IMR-90 (cell line): Measurements from ENCODE around the gene ZNF780A. TPM values are rescaled to one million over a fixed set of nuclear protein-coding genes. Genes with fewer than 3 reads are reported as not detected.
"Not testable (repeated sequence)": the region's sequence is repeated elsewhere in the genome, so short reads cannot be mapped to it uniquely, and the experiment has no call there.

ENCODE experiments used
- ATAC-seq: fragments of 200-7000 bp; cut with Tn5 transposase; 2 replicates; pipeline ENCODE4 v1.9.1; 2020; ENCODE audit warnings: low read depth, mild to moderate bottlenecking, moderate library complexity
- BruUV-seq: library from RNA; stranded (reverse); fragments of 400-500 nt; replicated peaks from 2 replicates; lab custom pipeline; 2021; lab: Mats Ljungman, UMichigan
- CTCF ChIA-PET: fragments of 300-600 bp; formaldehyde crosslinking; extraction: SDS; loops from one replicate; lab custom pipeline; 2021; ENCODE audit warnings: antibody characterized with exemption; lab: Yijun Ruan, JAX
- POLR2A ChIA-PET: fragments of 300-600 bp; sonication (Branson Sonifier 250); formaldehyde crosslinking; loops from one replicate; lab custom pipeline; 2022; ENCODE audit warnings: antibody characterized with exemption; ENCODE audit not compliant: unreplicated experiment; lab: Charles Lee
- DNase-seq: peaks from one replicate; pipeline ENCODE4 v3.0.0; 2013
- H2AFZ ChIP-seq: replicated peaks from 2 replicates; pipeline ENCODE3; 2013; ENCODE audit warnings: low read length, mild to moderate bottlenecking; ENCODE audit not compliant: poor library complexity
- H2AK5ac ChIP-seq: 2 replicates; pipeline ENCODE4 v1.6.1; 2013; ENCODE audit warnings: low read depth, low read length, inconsistent platforms
- H2AK9ac ChIP-seq: replicated peaks from 2 replicates; pipeline ENCODE3; 2013; ENCODE audit warnings: mild to moderate bottlenecking, low read depth, low read length, moderate library complexity; ENCODE audit not compliant: poor library complexity
- H2BK120ac ChIP-seq: 2 replicates; pipeline ENCODE4 v1.6.1; 2013; ENCODE audit warnings: low read depth, low read length, inconsistent platforms
- H2BK15ac ChIP-seq: 3 replicates; pipeline ENCODE4 v1.6.1; 2013; ENCODE audit warnings: low read depth, low read length, inconsistent platforms
- H2BK20ac ChIP-seq: 2 replicates; pipeline ENCODE4 v1.6.1; 2013; ENCODE audit warnings: low read depth, mild to moderate bottlenecking, inconsistent platforms, low read length, moderate library complexity
- H2BK5ac ChIP-seq: 2 replicates; pipeline ENCODE4 v1.6.1; 2013; ENCODE audit warnings: mild to moderate bottlenecking, low read depth, low read length, inconsistent platforms; ENCODE audit not compliant: poor library complexity, severe bottlenecking
- H3K14ac ChIP-seq: replicated peaks from 2 replicates; pipeline ENCODE4 v1.6.1; 2013; ENCODE audit warnings: low read depth, low read length, inconsistent platforms
- H3K18ac ChIP-seq: 2 replicates; pipeline ENCODE4 v1.6.1; 2013; ENCODE audit warnings: low read depth, low read length, control low read depth
- H3K23ac ChIP-seq: 2 replicates; pipeline ENCODE4 v1.6.1; 2013; ENCODE audit warnings: low read depth, low read length, inconsistent platforms
- H3K27ac ChIP-seq: 2 replicates; pipeline ENCODE4 v1.5.1; 2013; ENCODE audit warnings: mild to moderate bottlenecking, control low read depth, low read length; ENCODE audit not compliant: insufficient read depth
- H3K27me3 ChIP-seq: 2 replicates; pipeline ENCODE4 v1.6.1; 2013; ENCODE audit warnings: low read length; ENCODE audit not compliant: control insufficient read depth, insufficient read depth
- H3K36me3 ChIP-seq: 2 replicates; pipeline ENCODE4 v1.6.1; 2013; ENCODE audit warnings: low read length, mixed read lengths; ENCODE audit not compliant: control insufficient read depth, insufficient read depth
- H3K4ac ChIP-seq: 2 replicates; pipeline ENCODE4 v1.6.1; 2013; ENCODE audit warnings: low read depth, low read length, inconsistent platforms
- H3K4me1 ChIP-seq: 2 replicates; pipeline ENCODE4 v1.6.1; 2013; ENCODE audit warnings: low read length, mixed read lengths; ENCODE audit not compliant: control insufficient read depth, insufficient read depth
- H3K4me2 ChIP-seq: 2 replicates; pipeline ENCODE4 v1.6.1; 2013; ENCODE audit warnings: low read depth, mild to moderate bottlenecking, control low read depth, low read length, moderate library complexity
- H3K4me3 ChIP-seq: 2 replicates; pipeline ENCODE4 v1.5.1; 2013; ENCODE audit warnings: low read depth, mild to moderate bottlenecking, control low read depth, low read length, moderate library complexity; ENCODE audit not compliant: insufficient read depth
- H3K56ac ChIP-seq: 2 replicates; pipeline ENCODE4 v1.6.1; 2013; ENCODE audit warnings: low read length, inconsistent platforms; ENCODE audit not compliant: insufficient read depth; ENCODE audit errors: extremely low read depth
- H3K79me1 ChIP-seq, 2 experiments: 2 replicates each; pipeline ENCODE4 v1.6.1; 2013; ENCODE audit warnings: low read length in 2 of 2, inconsistent platforms in 1 of 2, low read depth in 1 of 2
- H3K9ac ChIP-seq: 2 replicates; pipeline ENCODE4 v1.6.1; 2013; ENCODE audit warnings: low read depth, low read length, control low read depth
- H3K9me1 ChIP-seq: 2 replicates; pipeline ENCODE4 v1.6.1; 2013; ENCODE audit warnings: low read length, inconsistent platforms; ENCODE audit not compliant: insufficient read depth
- H3K9me3 ChIP-seq: 2 replicates; pipeline ENCODE4 v1.6.1; 2013; ENCODE audit warnings: low read length; ENCODE audit not compliant: control insufficient read depth, insufficient read depth
- H4K20me1 ChIP-seq: 2 replicates; pipeline ENCODE4 v1.6.1; 2013; ENCODE audit warnings: low read length, inconsistent platforms; ENCODE audit not compliant: insufficient read depth
- H4K5ac ChIP-seq: 2 replicates; pipeline ENCODE4 v1.6.1; 2013; ENCODE audit warnings: mild to moderate bottlenecking, low read depth, low read length, control low read depth
- H4K8ac ChIP-seq, 2 experiments: 2 replicates each; pipeline ENCODE4 v1.6.1; 2013; ENCODE audit warnings: low read depth in 2 of 2, low read length in 2 of 2, control low read depth in 1 of 2, inconsistent platforms in 1 of 2
- H4K91ac ChIP-seq: 2 replicates; pipeline ENCODE4 v1.6.1; 2013; ENCODE audit warnings: low read depth, low read length, inconsistent platforms; ENCODE audit not compliant: insufficient read depth
- WGBS, 2 experiments: methylation state at CpG; one replicate each; pipeline versions ENCODE4 v1.1.5 to v1.1.7; 2013; ENCODE audit warnings: missing lambda C conversion rate in 2 of 2; ENCODE audit not compliant: insufficient read length in 1 of 2; ENCODE audit errors: extremely low coverage in 2 of 2; 5-methylcytosine and 5-hydroxymethylcytosine counted together
- dilution Hi-C: fragments of 300-500 bp; cut with HindIII; formaldehyde crosslinking; loops from one replicate; pipeline ENCODE4 v1.14.3; 2018; ENCODE audit warnings: low sequenced_read_pairs; ENCODE audit not compliant: unreplicated experiment
- in situ Hi-C: fragments of 300-500 bp; cut with MboI; formaldehyde crosslinking; loops from 3 replicates; pipeline ENCODE4 v1.14.3; 2019; ENCODE audit warnings: low sequenced_read_pairs, inconsistent platforms, mixed read lengths
- intact Hi-C: fragments of 100-400 bp; cut with micrococcal nuclease; formaldehyde crosslinking; loops from 2 replicates; pipeline ENCODE4 v1.10.0; 2022
- polyA plus RNA-seq, 3 experiments: library from polyadenylated mRNA; depleted of rRNA; stranded (reverse); fragments of >200 nt; gene quantifications; 2 replicates each; pipeline ENCODE4 v1.2.3, GENCODE V29; 2012; ENCODE audit warnings: low replicate concordance in 1 of 3
- total RNA-seq: library from RNA; depleted of rRNA; stranded (reverse); fragments of >200 nt; gene quantifications from 2 replicates; pipeline ENCODE4 v1.2.3, GENCODE V29; 2012

ZNF780A gene
- total and polyA plus RNA-seq, 2 of the 4 experiments (the other 2 are of a cell fraction): 6.2 to 17.0 TPM

DNA sequence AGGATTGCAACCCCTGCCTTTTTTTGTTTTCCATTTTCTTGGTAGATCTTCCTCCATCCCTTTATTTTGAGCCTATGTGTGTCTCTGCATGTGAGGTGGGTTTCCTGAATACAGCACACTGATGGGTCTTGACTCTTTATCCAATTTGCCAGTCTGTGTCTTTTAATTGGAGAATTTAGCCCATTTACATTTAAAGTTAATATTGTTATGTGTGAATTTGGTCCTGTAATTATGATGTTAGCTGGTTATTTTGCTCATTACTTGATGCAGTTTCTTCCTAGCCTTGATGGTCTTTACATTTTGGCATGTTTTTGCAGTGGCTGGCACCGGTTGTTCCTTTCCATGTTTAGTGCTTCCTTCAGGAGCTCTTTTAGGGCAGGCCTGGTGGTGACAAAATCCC, 49.0 kb downstream of the ZNF780A start:
- H3K4me3 ChIP-seq, H2BK120ac ChIP-seq, H3K18ac ChIP-seq, H3K27ac ChIP-seq, H2AK9ac ChIP-seq, CTCF ChIA-PET, H4K20me1 ChIP-seq, H3K27me3 ChIP-seq, ATAC-seq, H3K23ac ChIP-seq, POLR2A ChIA-PET, H3K4me1 ChIP-seq, H3K9ac ChIP-seq, H3K9me1 ChIP-seq, intact Hi-C loops, H4K91ac ChIP-seq, H3K14ac ChIP-seq, H3K79me1 ChIP-seq, in situ Hi-C loops, H3K4ac ChIP-seq, H2BK5ac ChIP-seq, H3K4me2 ChIP-seq, H2AK5ac ChIP-seq, H2BK20ac ChIP-seq, H2AFZ ChIP-seq, H4K8ac ChIP-seq, H4K5ac ChIP-seq, BruUV-seq, H2BK15ac ChIP-seq, DNase-seq, H3K56ac ChIP-seq, dilution Hi-C loops: not testable (repeated sequence)
- no CpG with 5 or more reads among the region's 1 CpG for WGBS, 2 experiments
- peaks cover 23% of the 10 kb centered on the region for H3K9me3 ChIP-seq
- H3K36me3 ChIP-seq: peaks cover 13% of the 10 kb centered on the region

DNA sequence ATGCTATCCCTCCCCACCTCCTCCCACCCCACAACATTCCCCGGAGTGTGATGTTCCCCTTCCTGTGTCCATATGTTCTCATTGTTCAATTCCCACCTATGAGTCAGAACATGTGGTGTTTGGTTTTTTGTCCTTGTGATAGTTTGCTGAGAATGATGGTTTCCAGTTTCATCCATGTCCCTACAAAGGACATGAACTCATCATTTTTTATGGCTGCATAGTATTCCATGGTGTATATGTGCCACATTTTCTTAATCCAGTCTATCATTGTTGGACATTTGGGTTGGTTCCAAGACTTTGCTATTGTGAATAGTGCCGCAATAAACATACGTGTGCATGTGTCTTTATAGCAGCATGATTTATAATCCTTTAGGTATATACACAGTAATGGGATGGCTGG, 52.7 kb downstream of the ZNF780A start:
- H2AK5ac ChIP-seq, H2AFZ ChIP-seq, CTCF ChIA-PET, H3K4ac ChIP-seq, H2BK20ac ChIP-seq, H3K23ac ChIP-seq, H3K56ac ChIP-seq, H3K36me3 ChIP-seq, dilution Hi-C loops, BruUV-seq, intact Hi-C loops, in situ Hi-C loops, H3K4me3 ChIP-seq, H3K27ac ChIP-seq, H3K4me1 ChIP-seq, H2BK120ac ChIP-seq, POLR2A ChIA-PET, H4K91ac ChIP-seq, DNase-seq, H4K8ac ChIP-seq, H3K18ac ChIP-seq, H3K79me1 ChIP-seq, H4K5ac ChIP-seq, H3K4me2 ChIP-seq, H3K9me1 ChIP-seq, ATAC-seq, H2AK9ac ChIP-seq, H3K27me3 ChIP-seq, H4K20me1 ChIP-seq, H2BK5ac ChIP-seq, H2BK15ac ChIP-seq, H3K9ac ChIP-seq, H3K14ac ChIP-seq: not testable (repeated sequence)
- peaks cover 42% of the 10 kb centered on the region for H3K9me3 ChIP-seq
- WGBS, 2 experiments: no CpG with 5 or more reads among the region's 3 CpGs
